Measurements from ENCODE around the gene PRAMEF11. TPM values are rescaled to one million over a fixed set of nuclear protein-coding genes. Genes with fewer than 3 reads are reported as not detected.
"Not testable (repeated sequence)": the region's sequence is repeated elsewhere in the genome, so short reads cannot be mapped to it uniquely, and the experiment has no call there.

Gene PRAMEF11
- polyA plus RNA-seq, 1 experiment: not detected

DNA sequence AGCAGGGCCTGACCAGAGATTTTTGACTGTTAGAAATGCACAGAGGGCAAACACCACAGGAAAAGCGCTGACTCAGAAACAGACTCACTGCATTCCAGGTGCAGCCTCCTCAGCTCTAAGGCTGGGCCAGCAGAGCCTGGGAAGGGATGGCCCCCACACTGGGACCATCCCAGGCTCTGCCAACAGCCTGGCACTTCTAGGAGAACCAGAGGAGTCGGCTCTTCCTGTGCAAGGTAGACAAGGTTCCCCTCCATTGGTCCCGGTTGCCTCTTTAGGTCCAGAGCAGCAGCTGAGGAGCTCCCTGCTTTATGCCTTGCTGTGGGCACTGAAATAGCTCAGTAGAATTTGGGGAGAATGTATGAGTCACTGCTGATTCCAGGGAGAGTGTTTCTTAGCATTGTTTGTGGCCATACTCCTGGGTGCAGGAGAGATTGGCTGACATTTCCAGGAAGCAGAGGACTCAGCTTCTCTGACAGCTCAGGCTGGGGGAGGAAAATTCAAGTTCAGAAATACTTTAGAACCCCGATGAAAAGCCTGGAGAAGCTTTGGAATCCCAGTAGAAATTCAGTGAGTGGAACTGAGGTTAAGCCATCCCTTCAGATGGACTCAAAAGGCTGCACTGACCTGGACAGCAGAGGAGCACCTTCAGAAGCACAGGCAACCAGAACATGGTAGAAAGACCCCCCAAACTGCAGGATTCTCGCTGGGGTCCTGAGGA lies 20.4 kb downstream of the PRAMEF11 start:
- Histone ChIP-seq H3K27me3 (ENCODE audit: control insufficient read depth, insufficient read depth, low read length) (no peaks in the 10 kb centered on the region), H3K36me3 (ENCODE audit: control insufficient read depth, insufficient read depth, low read length) (no peaks in the 10 kb centered on the region), H3K4me3 (ENCODE audit: low read depth, low read length) (no peak overlapping the region)
- no peak for DNase-seq (ENCODE audit: low read depth)
- TF ChIP-seq, protein P1, sequence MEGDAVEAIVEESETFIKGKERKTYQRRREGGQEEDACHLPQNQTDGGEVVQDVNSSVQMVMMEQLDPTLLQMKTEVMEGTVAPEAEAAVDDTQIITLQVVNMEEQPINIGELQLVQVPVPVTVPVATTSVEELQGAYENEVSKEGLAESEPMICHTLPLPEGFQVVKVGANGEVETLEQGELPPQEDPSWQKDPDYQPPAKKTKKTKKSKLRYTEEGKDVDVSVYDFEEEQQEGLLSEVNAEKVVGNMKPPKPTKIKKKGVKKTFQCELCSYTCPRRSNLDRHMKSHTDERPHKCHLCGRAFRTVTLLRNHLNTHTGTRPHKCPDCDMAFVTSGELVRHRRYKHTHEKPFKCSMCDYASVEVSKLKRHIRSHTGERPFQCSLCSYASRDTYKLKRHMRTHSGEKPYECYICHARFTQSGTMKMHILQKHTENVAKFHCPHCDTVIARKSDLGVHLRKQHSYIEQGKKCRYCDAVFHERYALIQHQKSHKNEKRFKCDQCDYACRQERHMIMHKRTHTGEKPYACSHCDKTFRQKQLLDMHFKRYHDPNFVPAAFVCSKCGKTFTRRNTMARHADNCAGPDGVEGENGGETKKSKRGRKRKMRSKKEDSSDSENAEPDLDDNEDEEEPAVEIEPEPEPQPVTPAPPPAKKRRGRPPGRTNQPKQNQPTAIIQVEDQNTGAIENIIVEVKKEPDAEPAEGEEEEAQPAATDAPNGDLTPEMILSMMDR (IDR thresholded peaks at IDR 0.05; ENCODE audit: insufficient read depth, low read depth, low read length): no peak
- ChIA-PET CTCF (no interaction called here), POLR2A (no interaction called here)

DNA sequence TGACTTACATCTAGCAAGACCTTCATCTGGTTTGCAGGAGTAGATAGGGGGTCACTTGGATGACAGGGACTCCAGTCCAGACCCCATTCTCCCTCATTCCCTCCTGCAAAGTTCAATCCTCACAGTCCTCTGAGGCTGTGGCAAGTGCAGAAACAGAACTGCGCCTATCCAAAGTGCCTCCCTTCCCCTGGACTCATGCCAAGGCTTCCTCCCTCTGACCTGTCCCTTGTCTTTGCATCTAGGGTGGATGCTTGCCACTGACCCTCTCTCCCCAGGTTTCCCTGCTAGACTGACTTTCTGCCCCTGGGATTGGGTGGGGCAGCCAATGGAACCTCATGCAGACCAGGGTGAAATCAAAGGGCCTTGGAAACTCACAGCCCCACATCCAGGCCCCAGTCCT lies 21.3 kb downstream of the PRAMEF11 start:
- ChIA-PET POLR2A (no interaction called here), CTCF (no interaction called here)
- H3K4me3 ChIP-seq (ENCODE audit: low read depth, low read length): no peak overlapping the region

DNA sequence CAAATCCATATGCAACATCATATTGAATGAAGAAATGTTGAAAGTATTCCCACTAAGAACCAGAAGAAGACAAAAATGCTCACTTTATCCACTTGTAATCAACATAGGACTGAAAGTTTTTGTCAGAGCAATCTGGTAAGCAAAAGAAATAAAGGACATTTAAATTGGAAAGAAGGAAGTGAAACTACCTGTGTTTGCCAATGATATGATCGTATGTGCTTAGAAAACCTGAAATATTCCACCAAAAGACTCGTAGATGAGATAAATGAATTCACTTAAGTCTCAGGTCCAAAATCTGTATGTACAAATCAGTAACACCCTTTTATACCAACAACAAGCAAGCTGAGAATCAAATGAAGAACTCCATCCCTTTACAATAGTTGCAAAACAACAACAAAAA lies 31.5 kb downstream of the PRAMEF11 start:
- H3K36me3 ChIP-seq (ENCODE audit: control insufficient read depth, insufficient read depth, low read length): no peaks in the 10 kb centered on the region
- DNase-seq (ENCODE audit: low read depth): no peak
- TF ChIP-seq, protein P1 (IDR thresholded peaks at IDR 0.05; ENCODE audit: insufficient read depth, low read depth, low read length): no peak
- no peaks in the 10 kb centered on the region for H3K27me3 ChIP-seq (ENCODE audit: control insufficient read depth, insufficient read depth, low read length)
- no peak overlapping the region for H3K4me3 ChIP-seq (ENCODE audit: low read depth, low read length)
- POLR2A ChIA-PET: no interaction called here
- CTCF ChIA-PET: no interaction called here

More for the DNA sequence above, 21.3 kb downstream of the PRAMEF11 start:
- TF ChIP-seq, protein P1 (IDR thresholded peaks at IDR 0.05; ENCODE audit: insufficient read depth, low read depth, low read length): no peak
- Histone ChIP-seq H3K27me3 (ENCODE audit: control insufficient read depth, insufficient read depth, low read length) (no peaks in the 10 kb centered on the region), H3K36me3 (ENCODE audit: control insufficient read depth, insufficient read depth, low read length) (no peaks in the 10 kb centered on the region)
- no peak for DNase-seq (ENCODE audit: low read depth)

DNA sequence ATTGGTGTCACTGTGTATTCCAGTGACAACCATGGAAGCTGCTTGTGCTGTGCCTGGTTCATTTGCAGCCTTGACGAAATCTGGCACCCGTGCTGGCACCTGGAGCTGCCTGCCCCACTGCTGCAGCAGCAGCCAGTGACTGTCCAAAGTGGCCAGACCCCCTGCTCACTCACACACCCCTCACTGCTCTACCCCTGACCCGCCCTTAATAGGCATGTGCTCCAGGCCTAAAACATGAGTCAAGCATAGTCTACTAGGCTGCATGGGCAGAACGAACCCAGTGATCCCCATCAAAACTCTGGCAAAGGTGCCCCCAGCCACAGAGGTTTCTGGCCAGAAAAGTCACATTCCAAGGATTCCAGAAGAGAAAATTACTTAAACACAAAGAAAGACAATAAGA lies 32.3 kb downstream of the PRAMEF11 start:
- Histone ChIP-seq H3K36me3 (ENCODE audit: control insufficient read depth, insufficient read depth, low read length) (no peaks in the 10 kb centered on the region), H3K27me3 (ENCODE audit: control insufficient read depth, insufficient read depth, low read length) (no peaks in the 10 kb centered on the region), H3K4me3 (ENCODE audit: low read depth, low read length) (no peak overlapping the region)
- CTCF ChIA-PET: no interaction called here
- DNase-seq (ENCODE audit: low read depth): no peak
- POLR2A ChIA-PET: no interaction called here
- TF ChIP-seq, protein P1 (IDR thresholded peaks at IDR 0.05; ENCODE audit: insufficient read depth, low read depth, low read length): no peak

DNA sequence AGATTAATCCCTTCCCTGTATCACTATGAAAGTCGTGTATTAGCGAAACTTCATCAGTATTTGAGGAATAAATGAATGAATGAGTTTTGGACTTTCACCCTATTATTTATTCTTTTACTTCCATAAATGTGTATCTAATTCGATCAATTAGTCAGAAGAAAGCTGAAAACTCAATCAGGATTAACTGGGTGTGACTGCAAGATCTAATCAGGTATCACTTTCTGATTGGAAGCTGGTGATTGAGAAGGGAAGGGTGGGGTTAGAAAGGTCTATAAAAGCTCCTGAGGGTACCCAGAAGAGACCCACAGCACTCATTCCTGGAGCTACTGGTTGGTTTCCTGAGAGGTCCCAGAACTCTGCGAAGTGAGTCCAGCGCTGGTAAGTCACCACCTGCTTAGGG lies 40.1 kb downstream of the PRAMEF11 start, which contains the start of gene PRAMEF1:
Gene PRAMEF1 (plus strand): TSS at position 301 of the 400 bp plus-strand sequence. CDS start 1,831 bp downstream, outside the sequence.
- H3K4me3 ChIP-seq (ENCODE audit: low read depth, low read length); DNase-seq (ENCODE audit: low read depth); H3K36me3 ChIP-seq (ENCODE audit: control insufficient read depth, insufficient read depth, low read length); H3K27me3 ChIP-seq (ENCODE audit: control insufficient read depth, insufficient read depth, low read length); CTCF ChIA-PET; POLR2A ChIA-PET: not testable (repeated sequence)

DNA sequence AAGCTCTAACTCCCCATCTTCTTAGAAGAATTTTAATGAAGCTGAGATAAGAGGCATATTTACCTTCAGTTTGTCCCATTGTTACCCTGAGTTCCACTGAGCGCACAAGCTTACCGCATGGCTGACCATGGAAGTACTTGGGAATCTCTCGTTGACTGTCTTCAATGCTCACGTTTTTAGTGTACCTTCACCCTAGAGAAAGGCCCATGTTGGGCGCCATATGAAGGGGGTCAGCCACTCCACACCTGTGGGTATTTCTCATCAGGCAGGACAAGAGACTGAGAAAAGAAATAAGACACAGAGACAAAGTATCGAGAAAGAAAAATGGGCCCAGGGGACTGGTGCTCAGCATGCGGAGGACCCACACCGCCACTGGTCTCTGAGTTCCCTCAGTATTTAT lies 46.5 kb downstream of the PRAMEF11 start:
- DNase-seq (ENCODE audit: low read depth); CTCF ChIA-PET; H3K27me3 ChIP-seq (ENCODE audit: control insufficient read depth, insufficient read depth, low read length); H3K4me3 ChIP-seq (ENCODE audit: low read depth, low read length); POLR2A ChIA-PET; H3K36me3 ChIP-seq (ENCODE audit: control insufficient read depth, insufficient read depth, low read length): not testable (repeated sequence)

All from BJ (cell line).